ENCODE measurements around the gene VCL.

GRCh38 chr10:74079028-74079935 is 81.4 kb downstream of the VCL start:
- no peak for TF ChIP-seq CTCF (conservative IDR thresholded peaks at IDR 0.05 in 1 of 2, IDR thresholded peaks at IDR 0.05 in 1 of 2; ENCODE audit: extremely low read depth in 1 of 2, insufficient read depth in 1 of 2, low read depth in 1 of 2, low read length in 2 of 2)
- TF ChIP-seq EZH2 (IDR thresholded peaks at IDR 0.05; ENCODE audit: borderline replicate concordance, low read length), result no peak
